PC-9 (cell line): ENCODE measurements around the gene DCANP1.

Experiments used
- EZH2 ChIP-seq: fragments of 200-600 bp; sonication (generic); IDR thresholded peaks from 2 replicates; pipeline ENCODE4 v1.8.0; 2017; ENCODE audit warnings: antibody characterized with exemption, low read depth
- TF ChIP-seq, protein P1 (sequence below): fragments of 200-600 bp; sonication (generic); conservative IDR thresholded peaks from 2 replicates; pipeline ENCODE4 v1.6.1; 2017; ENCODE audit warnings: mixed run types, antibody characterized with exemption, mild to moderate bottlenecking, moderate library complexity

DNA sequence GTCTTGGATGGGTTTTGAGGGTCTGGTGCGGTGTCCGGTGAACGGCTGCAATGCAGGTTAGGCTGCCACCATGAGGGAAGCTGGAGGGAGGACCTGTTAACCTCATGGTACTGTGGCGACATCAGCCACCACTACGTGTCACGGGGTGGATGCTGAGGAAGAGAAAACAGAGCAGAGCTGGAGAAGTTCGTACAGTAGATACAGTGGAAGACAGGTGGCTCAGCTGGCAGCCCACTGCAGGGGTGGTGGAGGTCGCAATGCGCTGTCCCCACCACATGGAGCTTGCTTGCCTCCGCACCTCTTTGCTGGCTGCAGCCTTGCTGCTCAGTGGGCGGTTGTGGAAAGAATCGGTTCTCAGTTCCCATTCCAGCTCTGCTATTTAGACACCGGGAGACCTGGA, 2.8 kb downstream of the DCANP1 start:
- TF ChIP-seq, protein P1, sequence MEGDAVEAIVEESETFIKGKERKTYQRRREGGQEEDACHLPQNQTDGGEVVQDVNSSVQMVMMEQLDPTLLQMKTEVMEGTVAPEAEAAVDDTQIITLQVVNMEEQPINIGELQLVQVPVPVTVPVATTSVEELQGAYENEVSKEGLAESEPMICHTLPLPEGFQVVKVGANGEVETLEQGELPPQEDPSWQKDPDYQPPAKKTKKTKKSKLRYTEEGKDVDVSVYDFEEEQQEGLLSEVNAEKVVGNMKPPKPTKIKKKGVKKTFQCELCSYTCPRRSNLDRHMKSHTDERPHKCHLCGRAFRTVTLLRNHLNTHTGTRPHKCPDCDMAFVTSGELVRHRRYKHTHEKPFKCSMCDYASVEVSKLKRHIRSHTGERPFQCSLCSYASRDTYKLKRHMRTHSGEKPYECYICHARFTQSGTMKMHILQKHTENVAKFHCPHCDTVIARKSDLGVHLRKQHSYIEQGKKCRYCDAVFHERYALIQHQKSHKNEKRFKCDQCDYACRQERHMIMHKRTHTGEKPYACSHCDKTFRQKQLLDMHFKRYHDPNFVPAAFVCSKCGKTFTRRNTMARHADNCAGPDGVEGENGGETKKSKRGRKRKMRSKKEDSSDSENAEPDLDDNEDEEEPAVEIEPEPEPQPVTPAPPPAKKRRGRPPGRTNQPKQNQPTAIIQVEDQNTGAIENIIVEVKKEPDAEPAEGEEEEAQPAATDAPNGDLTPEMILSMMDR: no peak
- TF ChIP-seq EZH2: no peak
